Peyer's patch (tissue), 4 donors: ENCODE results near the gene WDR31.
"Not testable (repeated sequence)": the region's sequence is repeated elsewhere in the genome, so short reads cannot be mapped to it uniquely, and the experiment has no call there.

Source experiments
- CTCF ChIP-seq, 6 experiments: fragments of 450-650 bp in 4 of 6; fragments of 200-600 bp in 2 of 6; sonication (generic) in 1 of 6; IDR thresholded peaks; one replicate each; pipeline ENCODE4 v1.5.1; 2017 to 2019; ENCODE audit warnings: antibody characterized with exemption in 6 of 6, mild to moderate bottlenecking in 3 of 6, moderate library complexity in 1 of 6
- POLR2A ChIP-seq, 2 donors: fragments of 450-650 bp; IDR thresholded peaks; one replicate each; pipeline ENCODE4 v1.5.1; 2017; ENCODE audit warnings: antibody characterized with exemption in 2 of 2, mild to moderate bottlenecking in 2 of 2, moderate library complexity in 2 of 2

GRCh38 chr9:113365652-113366051 is 25.6 kb upstream of the WDR31 start:
- TF ChIP-seq CTCF, POLR2A (IDR thresholded peaks at IDR 0.05): not testable (repeated sequence)
